Gastroesophageal sphincter (tissue), 3 donors: ENCODE measurements around the gene ABRACL.

Experiments
- CTCF ChIP-seq, 4 experiments: fragments of 200-600 bp in 2 of 4; fragments of 450-650 bp in 2 of 4; sonication (generic) in 1 of 4; IDR thresholded peaks; one replicate each; pipeline ENCODE4 v1.5.1; 2017 to 2019; ENCODE audit warnings: antibody characterized with exemption in 4 of 4, mild to moderate bottlenecking in 2 of 4, moderate library complexity in 2 of 4
- EP300 ChIP-seq: sonication (generic); formaldehyde crosslinking; IDR thresholded peaks from one replicate; pipeline ENCODE4 v1.6.1; 2017; ENCODE audit warnings: antibody characterized with exemption, mild to moderate bottlenecking
- POLR2A ChIP-seq, 2 donors: fragments of 450-650 bp; IDR thresholded peaks; one replicate each; pipeline ENCODE4 v1.6.1; 2017; ENCODE audit warnings: antibody characterized with exemption in 2 of 2, mild to moderate bottlenecking in 2 of 2, moderate library complexity in 1 of 2
- POLR2AphosphoS5 ChIP-seq: sonication (generic); formaldehyde crosslinking; IDR thresholded peaks from one replicate; pipeline ENCODE4 v1.6.1; 2017; ENCODE audit warnings: antibody characterized with exemption

GRCh38 chr6:138988469-138988834 is 40.1 kb upstream of the ABRACL start:
- TF ChIP-seq CTCF (IDR thresholded peaks at IDR 0.05) = no peak
- TF ChIP-seq POLR2A (IDR thresholded peaks at IDR 0.05) = no peak
- no peak for TF ChIP-seq POLR2AphosphoS5
- no peak for TF ChIP-seq EP300
